ENCODE results near the gene TEX38. TPM values are rescaled to one million over a fixed set of nuclear protein-coding genes. Genes with fewer than 3 reads are reported as not detected.
"Not testable (repeated sequence)": the region's sequence is repeated elsewhere in the genome, so short reads cannot be mapped to it uniquely, and the experiment has no call there.

Gene TEX38
- total RNA-seq, 1 experiment from 2014 or later = 0.47 TPM

GRCh38 chr1:46654012-46654411, 17.6 kb upstream of the TEX38 start:
- no peaks in the 10 kb centered on the region for H3K9me3 ChIP-seq (ENCODE audit: control insufficient read depth in 1 of 2, insufficient read depth in 1 of 2, low read depth in 1 of 2, low read length in 2 of 2)
- POLR2A ChIA-PET = no interaction called here
- H3K9me2 ChIP-seq (ENCODE audit: insufficient read depth) = no peaks in the 10 kb centered on the region
- no peak for ATAC-seq
- H3K79me2 ChIP-seq (ENCODE audit: insufficient read depth, low read length) = no peaks in the 10 kb centered on the region
- intact Hi-C loops (cut with micrococcal nuclease) = no loop called here
- no peak overlapping the region for H2AFZ ChIP-seq (ENCODE audit: low read depth, low read length, poor library complexity, severe bottlenecking)
- no TSS peak for BruUV-seq (replicated peaks)
- no peak for TF ChIP-seq TCF7L2 (IDR thresholded peaks at IDR 0.05; ENCODE audit: borderline replicate concordance, extremely low read depth, insufficient read depth, insufficient read length)
- TF ChIP-seq POLR2AphosphoS5 (IDR thresholded peaks at IDR 0.05; ENCODE audit: low read depth, low read length) = no peak
- no peak for TF ChIP-seq EZH2 (IDR thresholded peaks at IDR 0.05)
- TF ChIP-seq ZBTB33 (IDR thresholded peaks at IDR 0.05; ENCODE audit: extremely low read depth, insufficient replicate concordance, low read length) = no peak
- TF ChIP-seq CEBPB (IDR thresholded peaks at IDR 0.05; ENCODE audit: low read depth) = no peak
- TF ChIP-seq EGR1 (IDR thresholded peaks at IDR 0.05; ENCODE audit: low read depth) = no peak
- no peak for TF ChIP-seq ZFX (IDR thresholded peaks at IDR 0.05)
- no peak for TF ChIP-seq YY1 (IDR thresholded peaks at IDR 0.05; ENCODE audit: extremely low read depth, insufficient replicate concordance, low read depth, low read length)
- TF ChIP-seq ELF1 (IDR thresholded peaks at IDR 0.05; ENCODE audit: borderline replicate concordance, low read depth) = no peak
- no peak for TF ChIP-seq EZH2phosphoT487 (IDR thresholded peaks at IDR 0.05; ENCODE audit: borderline replicate concordance)
- TF ChIP-seq, protein P1, sequence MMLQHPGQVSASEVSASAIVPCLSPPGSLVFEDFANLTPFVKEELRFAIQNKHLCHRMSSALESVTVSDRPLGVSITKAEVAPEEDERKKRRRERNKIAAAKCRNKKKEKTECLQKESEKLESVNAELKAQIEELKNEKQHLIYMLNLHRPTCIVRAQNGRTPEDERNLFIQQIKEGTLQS (IDR thresholded peaks at IDR 0.05) = no peak
- no peak for TF ChIP-seq FOSL1 (IDR thresholded peaks at IDR 0.05; ENCODE audit: low read depth)
- no peak for TF ChIP-seq SP1 (IDR thresholded peaks at IDR 0.05; ENCODE audit: low read depth)
- no peak for TF ChIP-seq SIN3A (IDR thresholded peaks at IDR 0.05; ENCODE audit: low read depth)
- H4K20me1 ChIP-seq (ENCODE audit: insufficient read depth) = no peaks in the 10 kb centered on the region
- H3K27me3 ChIP-seq (ENCODE audit: insufficient read depth, low read length) = no peaks in the 10 kb centered on the region
- RAD21 ChIA-PET (ENCODE audit: low non-redundant PET in 1 of 2, low total read pairs in 2 of 2, uncharacterized antibody in 2 of 2, unreplicated experiment in 2 of 2) = no interaction called here
- peaks cover 14 to 27% of the 10 kb centered on the region in 2 experiments; a peak in 3 of 4 replicates for H3K36me3 ChIP-seq (ENCODE audit: control insufficient read depth in 1 of 2, insufficient read depth in 2 of 2, low read length in 2 of 2)
- H3K4me3 ChIP-seq (replicated peaks in 1 of 2; ENCODE audit: low read depth in 1 of 2, low read length in 2 of 2) = no peak overlapping the region
- CTCF ChIA-PET = no interaction called here
- no peak for DNase-seq (ENCODE audit: low read depth, low spot score)
- H3K4me2 ChIP-seq (ENCODE audit: low read length) = no peak overlapping the region
- H3K27ac ChIP-seq (ENCODE audit: low read depth, low read length) = no peak overlapping the region
- H3K9ac ChIP-seq (ENCODE audit: low read length) = no peak overlapping the region
- no peaks in the 10 kb centered on the region for H3K4me1 ChIP-seq (ENCODE audit: control insufficient read depth in 1 of 2, insufficient read depth in 2 of 2, low read length in 2 of 2)

DNA sequence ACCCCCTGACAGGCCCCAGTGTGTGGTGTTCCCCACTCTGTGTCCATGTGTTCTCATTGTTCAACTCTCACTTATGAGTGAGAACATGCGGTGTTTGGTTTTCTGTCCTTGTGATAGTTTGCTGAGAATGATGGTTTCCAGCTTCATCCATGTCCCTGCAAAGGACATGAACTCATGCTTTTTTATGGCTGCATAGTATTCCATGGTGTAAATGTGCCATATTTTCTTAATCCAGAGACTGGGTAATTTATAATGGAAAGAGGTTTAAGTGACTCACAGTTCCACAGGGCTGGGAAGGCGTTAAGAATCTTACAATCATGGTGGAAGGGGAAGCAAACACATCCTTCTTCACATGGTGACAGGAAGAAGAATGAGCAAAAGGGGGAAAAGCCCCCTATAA, 17.0 kb upstream of the TEX38 start:
- H3K9me3 ChIP-seq (ENCODE audit: control insufficient read depth in 1 of 2, insufficient read depth in 1 of 2, low read depth in 1 of 2, low read length in 2 of 2); H3K9ac ChIP-seq (ENCODE audit: low read length); BruUV-seq (replicated peaks); H3K27ac ChIP-seq (ENCODE audit: low read depth, low read length); DNase-seq (ENCODE audit: low read depth, low spot score); H3K79me2 ChIP-seq (ENCODE audit: insufficient read depth, low read length); H4K20me1 ChIP-seq (ENCODE audit: insufficient read depth); H3K4me2 ChIP-seq (ENCODE audit: low read length); ATAC-seq; H3K27me3 ChIP-seq (ENCODE audit: insufficient read depth, low read length); RAD21 ChIA-PET (ENCODE audit: low non-redundant PET in 1 of 2, low total read pairs in 2 of 2, uncharacterized antibody in 2 of 2, unreplicated experiment in 2 of 2); POLR2A ChIA-PET; H3K9me2 ChIP-seq (ENCODE audit: insufficient read depth); H3K4me1 ChIP-seq (ENCODE audit: control insufficient read depth in 1 of 2, insufficient read depth in 2 of 2, low read length in 2 of 2); intact Hi-C loops (cut with micrococcal nuclease); H2AFZ ChIP-seq (ENCODE audit: low read depth, low read length, poor library complexity, severe bottlenecking); H3K4me3 ChIP-seq (replicated peaks in 1 of 2; ENCODE audit: low read depth in 1 of 2, low read length in 2 of 2); CTCF ChIA-PET: not testable (repeated sequence)
- peaks cover 12 to 20% of the 10 kb centered on the region in 2 experiments; a peak in 3 of 4 replicates for H3K36me3 ChIP-seq (ENCODE audit: control insufficient read depth in 1 of 2, insufficient read depth in 2 of 2, low read length in 2 of 2)
